GM12872 (cell line): ENCODE data around the gene BAG2.

Experiments
- TF ChIP-seq, protein P1 (sequence below): IDR thresholded peaks from 3 replicates; pipeline ENCODE4 v1.5.1; 2011; ENCODE audit warnings: low read depth, mild to moderate bottlenecking, low read length, moderate library complexity; ENCODE audit not compliant: insufficient read depth

The BAG2 gene

DNA sequence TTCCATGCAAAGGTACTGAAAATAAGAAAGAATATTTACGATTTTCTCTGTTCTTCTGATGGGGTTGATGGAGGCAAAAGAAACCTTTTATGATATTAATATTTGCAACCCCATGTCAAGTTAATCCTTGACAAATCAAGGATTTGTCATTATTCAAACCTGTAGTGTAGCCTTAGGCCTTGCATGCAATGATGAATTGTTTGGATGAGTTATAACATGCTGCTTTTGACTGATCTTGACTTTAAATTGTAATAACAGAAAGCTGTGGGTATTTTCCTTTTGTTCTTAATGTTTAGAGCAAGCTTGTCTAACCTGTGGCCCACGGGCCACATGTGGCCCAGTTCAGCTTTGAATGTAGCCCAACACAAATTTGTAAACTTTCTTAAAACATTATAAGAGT lies 13.0 kb upstream of the BAG2 start:
- TF ChIP-seq, protein P1, sequence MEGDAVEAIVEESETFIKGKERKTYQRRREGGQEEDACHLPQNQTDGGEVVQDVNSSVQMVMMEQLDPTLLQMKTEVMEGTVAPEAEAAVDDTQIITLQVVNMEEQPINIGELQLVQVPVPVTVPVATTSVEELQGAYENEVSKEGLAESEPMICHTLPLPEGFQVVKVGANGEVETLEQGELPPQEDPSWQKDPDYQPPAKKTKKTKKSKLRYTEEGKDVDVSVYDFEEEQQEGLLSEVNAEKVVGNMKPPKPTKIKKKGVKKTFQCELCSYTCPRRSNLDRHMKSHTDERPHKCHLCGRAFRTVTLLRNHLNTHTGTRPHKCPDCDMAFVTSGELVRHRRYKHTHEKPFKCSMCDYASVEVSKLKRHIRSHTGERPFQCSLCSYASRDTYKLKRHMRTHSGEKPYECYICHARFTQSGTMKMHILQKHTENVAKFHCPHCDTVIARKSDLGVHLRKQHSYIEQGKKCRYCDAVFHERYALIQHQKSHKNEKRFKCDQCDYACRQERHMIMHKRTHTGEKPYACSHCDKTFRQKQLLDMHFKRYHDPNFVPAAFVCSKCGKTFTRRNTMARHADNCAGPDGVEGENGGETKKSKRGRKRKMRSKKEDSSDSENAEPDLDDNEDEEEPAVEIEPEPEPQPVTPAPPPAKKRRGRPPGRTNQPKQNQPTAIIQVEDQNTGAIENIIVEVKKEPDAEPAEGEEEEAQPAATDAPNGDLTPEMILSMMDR: no peak

DNA sequence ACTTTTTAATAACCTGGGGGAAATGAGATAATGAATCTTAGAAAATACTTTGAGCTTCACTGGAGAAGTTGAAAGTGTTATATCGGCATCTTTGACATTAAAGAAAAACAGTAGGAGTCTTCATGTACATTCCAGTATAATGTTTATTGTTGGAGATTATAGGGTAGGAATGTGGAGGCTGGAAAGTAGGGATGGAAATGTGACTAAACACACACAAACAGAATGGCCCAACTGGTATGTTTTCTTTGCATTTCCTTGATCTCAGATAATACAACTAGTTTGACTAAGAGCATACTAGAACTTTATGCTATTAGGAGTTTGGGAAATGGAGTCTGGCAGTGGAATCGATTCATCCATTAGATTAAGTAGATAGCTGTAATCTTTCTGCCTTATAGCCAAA lies 10.1 kb upstream of the BAG2 start:
- TF ChIP-seq, protein P1: no peak

DNA sequence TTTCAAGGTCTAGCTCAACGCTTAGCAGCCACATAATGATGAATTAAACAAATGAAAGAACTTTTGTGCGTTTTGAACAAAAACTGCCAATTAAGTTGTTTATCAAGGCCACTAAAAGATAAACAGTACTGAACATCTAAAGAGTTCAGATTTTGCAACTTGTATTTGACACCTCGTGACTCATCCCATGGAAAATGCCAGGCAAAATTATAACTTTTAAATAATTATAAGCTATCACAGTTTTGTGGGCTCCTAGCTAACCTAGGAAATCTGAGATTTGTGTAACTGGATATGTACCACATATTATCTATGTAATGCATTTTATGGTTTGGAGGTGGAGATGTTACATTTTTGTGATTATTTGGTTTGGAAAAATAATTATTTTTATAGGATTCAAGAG lies 9.6 kb upstream of the BAG2 start:
- TF ChIP-seq, protein P1: no peak

DNA sequence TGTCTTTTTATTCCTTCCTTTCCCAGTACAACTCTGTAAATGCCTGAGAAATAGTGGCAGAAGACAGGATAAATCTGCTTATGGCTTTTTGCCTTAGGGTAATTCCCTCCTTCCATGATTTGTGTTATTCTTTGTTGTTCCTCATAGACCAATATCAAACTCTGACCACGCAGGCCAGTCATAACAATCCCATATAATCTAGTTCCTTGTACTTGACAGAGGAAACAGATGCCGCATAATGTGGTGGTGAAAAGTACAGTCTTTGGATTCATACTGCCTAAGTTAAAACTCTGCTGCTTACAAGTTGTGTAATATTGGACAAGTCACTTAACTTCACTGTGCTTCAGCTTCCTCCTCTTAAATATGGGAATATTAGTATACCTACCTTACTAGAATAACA lies 8.2 kb upstream of the BAG2 start:
- TF ChIP-seq, protein P1: no peak

DNA sequence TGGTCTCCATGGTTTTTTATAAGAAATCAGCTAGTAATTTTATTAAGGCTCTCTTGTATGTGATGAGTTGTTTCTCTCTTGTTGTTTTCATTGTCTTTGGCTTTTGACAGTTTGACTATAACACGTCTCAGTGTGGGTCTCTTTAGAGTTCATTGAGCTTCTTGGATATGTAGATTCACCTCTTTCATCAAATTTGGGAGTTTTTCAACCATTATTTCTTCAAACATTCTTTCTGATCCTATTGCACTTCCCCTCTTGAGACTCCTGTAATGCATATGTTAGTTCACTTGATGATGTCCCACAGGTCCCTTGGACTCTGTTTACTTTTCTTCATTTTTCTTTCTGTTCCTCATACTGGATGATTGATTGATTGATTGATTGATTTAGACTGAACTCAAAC lies 7.0 kb upstream of the BAG2 start:
- TF ChIP-seq, protein P1: no peak

DNA sequence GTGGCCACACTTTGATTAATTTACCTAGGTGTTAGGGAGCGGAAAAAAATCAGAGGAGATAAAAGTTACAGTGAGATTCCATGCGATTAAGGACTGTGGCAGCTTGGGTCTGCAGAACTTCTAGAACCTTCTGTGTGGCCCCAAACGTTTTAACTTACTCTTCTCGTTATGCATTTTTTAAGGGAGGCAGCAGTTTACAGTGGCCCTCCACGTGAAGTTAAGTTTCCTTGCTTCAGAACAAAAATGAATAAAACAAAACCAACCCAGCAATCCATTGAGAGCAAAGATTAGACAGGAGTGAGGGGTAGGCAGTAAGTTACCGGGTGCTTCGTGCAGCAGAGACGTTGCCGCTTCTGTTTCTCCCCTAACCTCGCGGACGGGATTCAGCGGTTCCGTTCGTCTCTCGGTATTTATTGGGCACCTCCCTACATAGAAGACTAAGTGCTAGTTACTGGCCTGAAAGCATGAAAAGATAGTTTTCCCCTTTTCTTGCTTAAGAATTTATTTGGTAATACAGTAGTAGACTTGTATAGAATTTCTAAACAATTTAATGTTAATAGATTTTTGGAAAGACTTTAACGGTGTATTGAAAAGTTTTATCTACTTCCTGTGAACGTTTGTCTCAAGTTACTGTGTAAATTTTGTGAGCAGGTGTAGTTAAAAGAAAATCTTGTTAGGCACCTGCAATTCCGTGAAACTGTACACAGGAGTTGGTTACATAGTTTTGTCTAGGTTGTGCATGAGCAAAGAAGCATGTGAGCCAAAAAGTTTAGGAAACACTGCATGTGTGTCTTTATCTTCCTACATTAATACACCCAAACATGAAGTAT lies 1.1 kb downstream of the BAG2 start:
- TF ChIP-seq, protein P1: no peak

DNA sequence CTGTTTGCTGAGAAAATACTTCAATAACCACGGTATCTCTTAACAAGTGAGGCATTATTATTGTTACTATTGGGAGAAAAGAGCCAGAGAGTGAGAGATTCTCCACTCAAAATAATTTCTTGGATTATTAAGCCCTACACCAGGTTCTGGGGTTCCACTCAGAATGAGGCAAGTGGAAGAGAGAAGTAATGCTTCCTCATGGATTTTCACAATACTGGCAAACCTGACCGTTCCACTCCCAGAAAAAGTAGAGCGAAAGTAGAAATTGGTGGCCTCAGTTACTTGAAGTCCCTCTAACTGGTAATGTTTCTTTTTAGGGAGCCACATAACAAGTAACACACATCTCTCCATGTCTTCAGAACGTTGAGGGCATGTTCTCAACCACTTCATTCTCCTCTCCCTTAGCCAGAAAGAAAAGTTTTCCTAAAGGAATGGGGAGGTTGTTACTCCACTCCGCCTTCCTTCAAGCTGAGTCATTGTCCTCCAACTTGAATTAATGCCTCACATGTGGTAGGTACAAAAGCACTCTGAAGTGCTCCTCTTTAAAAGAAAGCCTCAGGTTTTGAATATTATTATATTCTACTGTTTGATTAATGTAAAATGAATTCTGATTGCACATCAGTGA lies 1.9 kb downstream of the BAG2 start:
- TF ChIP-seq, protein P1: no peak
